Astrocyte (in vitro differentiated cells and primary cell): ENCODE data around the gene OR13C2. TPM values are rescaled to one million over a fixed set of nuclear protein-coding genes. Genes with fewer than 3 reads are reported as not detected.

Experiments
- DNase-seq: peaks from one replicate; pipeline ENCODE4 v3.0.0-alpha.2; 2010; ENCODE audit warnings: low read depth
- FAIRE-seq: peaks from 2 replicates; lab custom pipeline; 2011; peaks lifted over from hg19 to GRCh38; lab: Jason Lieb, UNC
- H2AFZ ChIP-seq: 2 replicates; pipeline ENCODE4 v1.6.0; 2012; ENCODE audit warnings: low read depth, low read length, inconsistent platforms
- H3K27ac ChIP-seq: 2 replicates; pipeline ENCODE4 v1.5.1; 2011; ENCODE audit warnings: low read depth, low read length, inconsistent platforms
- H3K27me3 ChIP-seq: 2 replicates; pipeline ENCODE4 v1.6.0; 2011; ENCODE audit warnings: low read length, inconsistent platforms; ENCODE audit not compliant: insufficient read depth
- H3K36me3 ChIP-seq: 2 replicates; pipeline ENCODE4 v1.5.1; 2011; ENCODE audit warnings: low read length, inconsistent platforms; ENCODE audit not compliant: insufficient read depth
- H3K4me1 ChIP-seq: 2 replicates; pipeline ENCODE4 v1.5.1; 2011; ENCODE audit warnings: low read length, inconsistent platforms; ENCODE audit not compliant: insufficient read depth
- H3K4me2 ChIP-seq: 2 replicates; pipeline ENCODE4 v1.6.0; 2012; ENCODE audit warnings: low read length, inconsistent platforms
- H3K4me3 ChIP-seq: 2 replicates; pipeline ENCODE4 v1.5.1; 2011; ENCODE audit warnings: low read depth, mild to moderate bottlenecking, low read length, inconsistent platforms; ENCODE audit not compliant: insufficient read depth
- H3K79me2 ChIP-seq: 2 replicates; pipeline ENCODE4 v1.6.0; 2012; ENCODE audit warnings: mild to moderate bottlenecking, low read length, inconsistent platforms; ENCODE audit not compliant: insufficient read depth
- H3K9ac ChIP-seq: 2 replicates; pipeline ENCODE4 v1.6.0; 2012; ENCODE audit warnings: mild to moderate bottlenecking, low read length, inconsistent platforms
- H3K9me3 ChIP-seq: 2 replicates; pipeline ENCODE4 v1.5.1; 2012; ENCODE audit warnings: low read depth, mild to moderate bottlenecking, low read length, inconsistent platforms; ENCODE audit not compliant: insufficient read depth
- H4K20me1 ChIP-seq: 2 replicates; pipeline ENCODE4 v1.6.0; 2012; ENCODE audit warnings: low read length, inconsistent platforms; ENCODE audit not compliant: insufficient read depth
- H3K27ac Mint-ChIP-seq: one replicate; pipeline ENCODE4 v1.8.0; 2021; ENCODE audit warnings: mild to moderate bottlenecking, mixed read lengths; ENCODE audit not compliant: unreplicated experiment
- H3K27me3 Mint-ChIP-seq: one replicate; pipeline ENCODE4 v1.8.0; 2021; ENCODE audit warnings: low read depth, mixed read lengths; ENCODE audit not compliant: unreplicated experiment
- H3K36me3 Mint-ChIP-seq: one replicate; pipeline ENCODE4 v1.8.0; 2021; ENCODE audit warnings: low read depth, mixed read lengths; ENCODE audit not compliant: unreplicated experiment
- H3K4me1 Mint-ChIP-seq: one replicate; pipeline ENCODE4 v1.8.0; 2021; ENCODE audit warnings: low read depth, mixed read lengths; ENCODE audit not compliant: unreplicated experiment
- H3K4me3 Mint-ChIP-seq: one replicate; pipeline ENCODE4 v1.8.0; 2021; ENCODE audit warnings: mild to moderate bottlenecking, moderate library complexity, mixed read lengths; ENCODE audit not compliant: unreplicated experiment
- H3K9me3 Mint-ChIP-seq: one replicate; pipeline ENCODE4 v1.8.0; 2021; ENCODE audit warnings: mild to moderate bottlenecking, mixed read lengths; ENCODE audit not compliant: unreplicated experiment
- EZH2 ChIP-seq: IDR thresholded peaks from 2 replicates; pipeline ENCODE4 v1.6.1; 2012; ENCODE audit warnings: mild to moderate bottlenecking, low read length, inconsistent platforms; ENCODE audit not compliant: insufficient read depth
- total RNA-seq: library from RNA; stranded (reverse); gene quantifications from 2 replicates; pipeline ENCODE4 v1.2.1, GENCODE V29; 2021
- TF ChIP-seq, protein P1 (sequence below): IDR thresholded peaks from 2 replicates; pipeline ENCODE4 v1.5.1; 2011; ENCODE audit warnings: low read depth, mild to moderate bottlenecking, inconsistent platforms, low read length, moderate library complexity; ENCODE audit not compliant: insufficient read depth

The OR13C2 gene
- total RNA-seq, 1 donor from 2014 or later: not detected

DNA sequence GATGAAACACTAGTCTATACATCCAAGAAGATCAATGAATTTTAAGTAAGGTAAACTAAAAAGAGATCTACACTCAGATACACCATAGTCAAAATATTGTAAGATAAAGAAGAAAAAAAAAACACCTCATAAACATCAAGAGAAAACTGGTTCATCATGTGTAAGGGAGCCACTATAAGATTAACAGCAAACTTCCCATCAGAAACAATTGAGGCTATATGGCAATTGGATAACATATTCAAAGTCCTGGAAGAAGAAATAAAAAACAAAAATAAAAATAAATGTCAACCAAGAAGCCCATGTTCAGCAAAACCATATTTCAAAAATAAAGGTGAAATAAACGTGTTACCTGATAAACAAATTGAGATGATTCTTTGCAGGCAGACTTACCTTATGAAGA lies 32.8 kb downstream of the OR13C2 start:
- Histone ChIP-seq H2AFZ (no peak overlapping the region), H3K9ac (no peak overlapping the region), H3K4me1 (no peaks in the 10 kb centered on the region), H3K9me3 (no peaks in the 10 kb centered on the region), H4K20me1 (no peaks in the 10 kb centered on the region), H3K4me3 (no peak overlapping the region), H3K4me2 (no peak overlapping the region), H3K79me2 (no peaks in the 10 kb centered on the region), H3K27ac (no peak overlapping the region), H3K36me3 (no peaks in the 10 kb centered on the region), H3K27me3 (no peaks in the 10 kb centered on the region)
- TF ChIP-seq EZH2: no peak
- TF ChIP-seq, protein P1, sequence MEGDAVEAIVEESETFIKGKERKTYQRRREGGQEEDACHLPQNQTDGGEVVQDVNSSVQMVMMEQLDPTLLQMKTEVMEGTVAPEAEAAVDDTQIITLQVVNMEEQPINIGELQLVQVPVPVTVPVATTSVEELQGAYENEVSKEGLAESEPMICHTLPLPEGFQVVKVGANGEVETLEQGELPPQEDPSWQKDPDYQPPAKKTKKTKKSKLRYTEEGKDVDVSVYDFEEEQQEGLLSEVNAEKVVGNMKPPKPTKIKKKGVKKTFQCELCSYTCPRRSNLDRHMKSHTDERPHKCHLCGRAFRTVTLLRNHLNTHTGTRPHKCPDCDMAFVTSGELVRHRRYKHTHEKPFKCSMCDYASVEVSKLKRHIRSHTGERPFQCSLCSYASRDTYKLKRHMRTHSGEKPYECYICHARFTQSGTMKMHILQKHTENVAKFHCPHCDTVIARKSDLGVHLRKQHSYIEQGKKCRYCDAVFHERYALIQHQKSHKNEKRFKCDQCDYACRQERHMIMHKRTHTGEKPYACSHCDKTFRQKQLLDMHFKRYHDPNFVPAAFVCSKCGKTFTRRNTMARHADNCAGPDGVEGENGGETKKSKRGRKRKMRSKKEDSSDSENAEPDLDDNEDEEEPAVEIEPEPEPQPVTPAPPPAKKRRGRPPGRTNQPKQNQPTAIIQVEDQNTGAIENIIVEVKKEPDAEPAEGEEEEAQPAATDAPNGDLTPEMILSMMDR: no peak
- FAIRE-seq (no peak), DNase-seq (no peak)
- Mint-ChIP-seq H3K36me3 (no peaks in the 10 kb centered on the region), H3K9me3 (peaks cover 15% of the 10 kb centered on the region), H3K4me3 (no peak overlapping the region), H3K4me1 (no peaks in the 10 kb centered on the region), H3K27me3 (no peaks in the 10 kb centered on the region), H3K27ac (no peak overlapping the region)

DNA sequence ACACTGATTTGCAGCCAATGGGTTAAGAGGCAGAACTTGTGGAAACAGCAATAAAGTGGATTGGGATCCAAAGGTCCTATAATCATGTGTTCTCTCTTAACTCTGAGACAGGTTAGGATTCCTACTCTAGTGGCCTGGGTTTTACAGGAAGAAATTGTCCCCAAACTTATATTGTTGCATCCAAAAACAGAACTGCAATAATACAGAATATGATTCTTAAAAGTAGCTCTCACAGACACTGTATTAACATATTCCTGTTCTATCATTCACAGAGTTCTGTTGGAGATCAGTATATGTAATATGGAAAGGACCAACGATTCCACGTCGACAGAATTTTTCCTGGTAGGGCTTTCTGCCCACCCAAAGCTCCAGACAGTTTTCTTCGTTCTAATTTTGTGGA lies 36.6 kb downstream of the OR13C2 start, which contains the start of gene OR13C8:
OR13C8 (plus strand) TSS at position 301 of the 400 bp plus-strand sequence; CDS start at position 301, 0 bp downstream.
- no peaks in the 10 kb centered on the region for H3K36me3 Mint-ChIP-seq
- no peak for DNase-seq
- Histone ChIP-seq H3K27me3 (no peaks in the 10 kb centered on the region), H3K4me2 (no peak within 1 kb of the TSS), H4K20me1 (no peaks in the 10 kb centered on the region), H3K79me2 (no peaks in the 10 kb centered on the region), H2AFZ (no peak within 1 kb of the TSS), H3K4me3 (no peak within 1 kb of the TSS), H3K4me1 (no peaks in the 10 kb centered on the region), H3K27ac (no peak within 1 kb of the TSS), H3K9ac (no peak within 1 kb of the TSS), H3K36me3 (no peaks in the 10 kb centered on the region), H3K9me3 (no peaks in the 10 kb centered on the region)
- H3K9me3 Mint-ChIP-seq: peaks cover 11% of the 10 kb centered on the region
- no peak for FAIRE-seq
- H3K4me3 Mint-ChIP-seq: no peak within 1 kb of the TSS
- H3K27me3 Mint-ChIP-seq: no peaks in the 10 kb centered on the region
- H3K27ac Mint-ChIP-seq: no peak within 1 kb of the TSS
- TF ChIP-seq EZH2: no peak
- TF ChIP-seq, protein P1: no peak
- H3K4me1 Mint-ChIP-seq: no peaks in the 10 kb centered on the region

DNA sequence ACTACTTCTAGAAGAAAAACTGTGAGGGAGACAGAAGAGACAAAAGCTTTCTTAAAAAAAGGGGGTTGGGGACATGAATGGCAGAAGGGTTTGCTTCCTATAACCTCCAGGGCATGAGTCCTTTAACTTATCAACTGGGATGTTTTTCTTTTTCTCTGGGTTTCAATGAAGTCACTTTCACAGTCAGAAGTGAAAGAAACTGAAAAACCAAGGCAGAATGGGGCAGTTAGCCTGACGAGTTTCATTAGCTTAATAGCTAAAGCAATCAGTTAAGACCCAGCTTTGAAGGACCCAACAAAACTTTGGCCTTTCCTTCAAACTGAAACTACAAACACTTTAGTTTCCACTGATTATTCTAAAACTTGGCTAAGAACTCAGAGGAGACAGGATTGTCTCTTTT lies 41.1 kb downstream of the OR13C2 start:
- no peaks in the 10 kb centered on the region for H3K27me3 ChIP-seq
- no peak overlapping the region for H3K27ac Mint-ChIP-seq
- no peaks in the 10 kb centered on the region for H3K36me3 Mint-ChIP-seq

More for the DNA sequence above, 41.1 kb downstream of the OR13C2 start:
- H2AFZ ChIP-seq: no peak overlapping the region
- no peak overlapping the region for H3K4me3 Mint-ChIP-seq
- H3K4me3 ChIP-seq: no peak overlapping the region
- no peaks in the 10 kb centered on the region for H3K9me3 Mint-ChIP-seq
- DNase-seq: no peak
- FAIRE-seq: no peak
- no peak overlapping the region for H3K9ac ChIP-seq
- H3K4me1 Mint-ChIP-seq: no peaks in the 10 kb centered on the region
- H3K9me3 ChIP-seq: no peaks in the 10 kb centered on the region
- no peak for TF ChIP-seq EZH2
- TF ChIP-seq, protein P1: no peak
- no peak overlapping the region for H3K4me2 ChIP-seq
- H3K79me2 ChIP-seq: no peaks in the 10 kb centered on the region
- H3K36me3 ChIP-seq: no peaks in the 10 kb centered on the region
- no peak overlapping the region for H3K27ac ChIP-seq
- no peaks in the 10 kb centered on the region for H3K4me1 ChIP-seq
- no peaks in the 10 kb centered on the region for H3K27me3 Mint-ChIP-seq
- no peaks in the 10 kb centered on the region for H4K20me1 ChIP-seq
